DMS53 treated with DMSO at 0.1 percent for 48 hours (cell line): ENCODE results near the gene MDFIC2.
"Not testable (repeated sequence)": the region's sequence is repeated elsewhere in the genome, so short reads cannot be mapped to it uniquely, and the experiment has no call there.

Experiments
- DNase-seq: peaks from one replicate; lab custom pipeline; 2025; ENCODE audit not compliant: unreplicated experiment; lab: John Stamatoyannopoulos, UW

MDFIC2 gene

GRCh38 chr3:70261283-70261682 is 51.2 kb downstream of the MDFIC2 start:
- DNase-seq: no peak

GRCh38 chr3:70256566-70256965 is 55.9 kb downstream of the MDFIC2 start:
- no peak for DNase-seq

DNA sequence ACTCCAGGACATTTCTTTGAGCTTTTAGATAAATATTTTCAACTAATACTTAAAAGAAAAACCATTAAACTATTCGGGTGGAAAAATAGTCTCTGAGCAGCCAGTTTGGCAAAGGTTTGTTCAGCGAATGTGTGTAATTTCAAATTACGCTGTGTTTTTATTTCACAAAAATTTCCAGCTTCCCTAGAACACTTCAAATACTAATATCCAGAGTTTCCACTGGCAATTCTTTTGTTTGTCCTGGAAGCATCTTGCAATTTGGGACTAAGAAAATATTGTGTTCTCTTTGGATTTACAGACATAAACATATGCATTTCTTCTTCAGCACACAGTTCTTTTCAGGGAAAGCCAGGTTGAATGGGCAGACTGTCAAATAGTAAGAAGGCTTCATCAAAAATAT is 61.9 kb downstream of the MDFIC2 start:
- no peak for DNase-seq

GRCh38 chr3:70249509-70250160 is 62.8 kb downstream of the MDFIC2 start:
- no peak for DNase-seq

DNA sequence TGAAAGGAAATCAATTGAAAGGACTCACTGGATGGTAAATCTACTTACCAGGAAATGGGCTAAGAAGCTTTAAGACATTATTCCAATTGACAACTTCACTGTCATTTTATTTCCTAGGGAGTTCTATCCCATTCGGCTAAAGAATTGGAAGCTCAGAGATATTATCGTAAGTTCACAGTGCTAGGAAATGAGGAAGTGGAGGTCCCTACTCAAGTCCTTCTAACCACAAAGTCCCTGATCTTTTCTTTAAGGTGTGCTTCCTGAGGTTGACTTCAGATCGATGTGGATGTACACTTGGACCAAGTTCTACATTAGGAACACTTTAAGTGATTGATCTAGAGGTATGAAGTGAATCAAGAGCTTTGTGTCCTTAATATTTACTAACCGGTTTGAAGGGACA is 63.6 kb downstream of the MDFIC2 start:
- no peak for DNase-seq

DNA sequence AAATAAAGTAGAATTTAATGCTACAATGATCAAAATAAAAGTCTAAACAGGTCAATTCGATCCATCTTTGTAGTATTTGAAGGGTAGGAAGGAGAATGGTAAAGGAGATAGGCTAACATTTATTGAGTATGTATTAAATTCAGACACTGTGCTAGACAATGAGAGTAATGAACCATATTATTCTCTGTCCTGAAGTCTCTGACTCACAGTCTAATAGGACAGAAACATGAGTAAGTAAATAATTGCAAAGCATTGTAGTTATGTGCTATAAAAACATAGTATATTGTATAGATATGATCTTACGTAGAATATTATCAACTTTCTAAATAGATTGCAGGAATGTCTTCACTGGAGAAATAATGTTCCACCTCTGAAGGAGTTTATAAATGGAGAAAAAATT is 64.5 kb downstream of the MDFIC2 start:
- no peak for DNase-seq

- DNase-seq: no peak
Observed at GRCh38 chr3:70245746-70246525, 66.5 kb downstream of the MDFIC2 start.

DNA sequence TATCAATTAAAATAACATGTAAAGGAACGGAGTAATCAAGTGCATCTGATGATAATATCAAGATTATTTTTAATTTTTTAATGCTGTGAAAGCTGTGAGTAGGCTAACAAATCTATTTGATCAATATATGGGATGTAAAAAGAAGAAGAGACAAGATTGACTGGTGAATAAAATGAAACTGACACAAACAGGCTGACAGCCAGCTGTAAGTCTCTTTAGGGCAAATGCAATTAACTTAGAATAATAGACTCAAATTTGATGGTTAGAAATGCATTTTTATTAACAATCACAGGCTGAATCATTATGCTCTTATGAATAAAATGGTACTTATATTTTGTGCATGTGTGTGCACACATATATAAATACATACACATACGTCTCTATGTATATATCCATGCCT is 68.0 kb downstream of the MDFIC2 start:
- no peak for DNase-seq

DNA sequence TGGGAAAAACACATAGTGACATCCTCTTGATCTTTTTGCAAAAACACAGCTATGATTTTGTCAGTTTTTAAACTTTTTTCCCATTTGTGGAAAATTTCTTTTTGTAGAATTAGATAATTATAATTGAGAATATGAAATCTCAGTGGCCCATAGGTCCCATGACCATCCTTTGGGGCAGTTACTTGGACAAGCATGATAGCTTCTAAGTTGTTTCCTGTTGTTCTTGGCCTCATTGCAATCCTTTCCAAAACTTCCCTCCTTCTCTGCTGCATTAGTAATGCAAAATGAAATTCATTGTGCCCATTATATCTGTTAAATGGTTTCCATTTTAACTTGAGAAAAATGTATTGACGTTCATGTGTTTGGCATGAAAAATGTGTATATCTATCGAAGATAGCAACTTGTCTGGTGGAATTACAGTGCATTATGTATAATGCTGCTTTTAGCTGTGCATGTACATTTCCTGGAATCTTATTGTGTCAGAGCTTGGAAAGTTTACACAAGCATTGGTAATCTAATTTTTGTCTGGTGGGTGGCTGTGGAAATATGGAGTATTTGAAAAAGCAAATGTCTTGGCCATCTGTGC is 70.0 kb downstream of the MDFIC2 start:
- no peak for DNase-seq

GRCh38 chr3:70233812-70234211 is 78.6 kb downstream of the MDFIC2 start:
- DNase-seq: no peak

- no peak for DNase-seq
Observed at GRCh38 chr3:70233112-70233511, 79.3 kb downstream of the MDFIC2 start.

GRCh38 chr3:70231266-70231701 is 81.2 kb downstream of the MDFIC2 start:
- DNase-seq: no peak

DNA sequence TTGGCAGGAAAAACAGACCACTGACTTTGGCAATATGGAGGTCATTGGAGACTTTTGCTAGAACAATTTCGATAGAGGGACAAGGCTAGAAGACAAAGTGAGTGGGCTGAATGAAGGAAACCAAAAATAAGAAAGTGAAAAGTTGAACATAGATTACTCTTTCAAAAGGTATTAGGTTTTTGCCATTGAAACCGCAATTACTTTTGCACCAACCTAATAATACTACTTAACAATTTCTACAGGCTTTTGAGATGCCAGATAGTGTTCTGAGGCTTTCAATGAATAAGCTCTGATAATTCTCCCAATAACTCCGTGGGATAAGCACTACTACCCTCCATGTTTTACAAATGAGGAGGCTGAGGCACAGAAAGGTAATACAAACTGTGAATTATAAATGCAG is 85.0 kb downstream of the MDFIC2 start:
- DNase-seq: no peak

DNA sequence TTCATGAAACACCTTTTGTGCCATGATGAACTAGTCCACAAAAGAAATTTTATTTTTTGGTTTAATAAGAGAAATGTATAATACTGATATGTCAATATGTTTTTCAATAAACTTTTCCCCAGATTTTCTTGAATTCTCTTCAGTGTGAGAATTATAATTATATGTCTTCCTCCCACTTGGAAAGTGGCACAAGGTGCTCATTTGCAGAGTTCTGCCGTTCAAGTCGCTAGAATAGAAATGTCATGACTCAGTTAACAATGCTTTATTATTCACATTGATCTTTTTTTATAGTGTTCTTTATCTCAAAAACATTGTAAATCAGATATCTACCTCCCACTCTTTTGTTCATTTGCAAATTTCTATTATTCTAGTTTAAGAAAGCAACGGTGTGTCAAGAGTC is 87.3 kb downstream of the MDFIC2 start:
- no peak for DNase-seq

GRCh38 chr3:70224337-70224736 is 88.1 kb downstream of the MDFIC2 start:
- no peak for DNase-seq

- DNase-seq: no peak
Observed at GRCh38 chr3:70218471-70218870, 94.0 kb downstream of the MDFIC2 start.

DNA sequence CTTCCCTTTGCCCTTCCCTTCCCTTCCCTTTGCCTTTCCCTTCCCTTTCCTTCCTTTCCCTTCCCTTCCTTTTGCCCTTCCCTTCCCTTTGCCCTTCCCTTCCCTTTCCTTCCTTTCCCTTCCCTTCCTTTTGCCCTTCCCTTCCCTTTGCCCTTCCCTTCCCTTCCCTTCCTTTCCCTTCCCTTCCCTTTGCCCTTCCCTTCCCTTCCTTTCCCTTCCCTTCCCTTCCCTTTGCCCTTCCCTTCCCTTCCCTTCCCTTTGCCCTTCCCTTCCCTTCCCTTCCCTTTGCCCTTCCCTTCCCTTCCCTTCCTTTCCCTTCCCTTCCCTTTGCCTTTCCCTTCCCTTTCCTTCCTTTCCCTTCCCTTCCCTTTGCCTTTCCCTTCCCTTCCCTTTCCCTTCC is 101.2 kb downstream of the MDFIC2 start:
- DNase-seq: not testable (repeated sequence)

DNA sequence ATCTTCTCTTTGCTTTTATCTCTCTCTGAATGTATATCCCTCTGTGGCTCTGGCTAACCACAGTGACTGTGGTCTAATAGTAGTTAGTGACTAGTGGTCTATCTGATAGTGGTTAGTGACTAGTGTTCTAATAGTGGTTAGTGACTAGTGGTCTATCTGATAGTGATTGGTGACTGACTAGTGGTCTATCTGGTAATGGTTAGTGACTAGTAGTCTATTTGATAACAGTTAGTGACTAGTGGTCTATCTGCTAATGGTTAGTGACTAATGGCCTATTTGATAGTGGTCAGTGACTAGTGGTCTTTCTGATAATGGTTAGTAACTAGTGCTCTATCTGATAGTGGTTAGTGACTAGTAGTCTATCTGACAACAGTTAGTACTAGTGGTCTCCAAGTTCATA is 110.5 kb downstream of the MDFIC2 start:
- no peak for DNase-seq

GRCh38 chr3:70189884-70190473 is 122.5 kb downstream of the MDFIC2 start:
- no peak for DNase-seq

- DNase-seq: no peak
Observed at GRCh38 chr3:70186221-70186620, 126.2 kb downstream of the MDFIC2 start.

DNA sequence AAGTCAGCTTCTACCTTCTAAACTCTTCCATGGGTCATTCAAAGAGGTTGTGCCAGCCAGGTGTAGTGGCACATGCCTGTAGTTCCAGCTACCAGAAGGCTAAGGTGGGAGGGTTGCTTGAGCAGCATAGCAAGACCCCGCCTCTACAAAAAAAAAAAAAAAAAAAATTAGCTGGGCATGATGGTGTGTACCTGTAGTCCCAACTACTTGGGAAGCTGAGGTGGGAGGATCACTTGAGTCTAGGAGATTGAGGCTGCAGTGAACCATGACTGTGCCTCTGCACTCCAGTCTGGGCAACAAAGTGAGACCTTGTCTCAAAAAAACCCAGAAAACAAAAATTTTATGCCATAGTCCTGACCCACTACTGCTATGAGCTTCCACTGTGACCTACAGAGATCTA is 126.8 kb downstream of the MDFIC2 start:
- DNase-seq: no peak
